Dermis microvascular lymphatic vessel endothelial cell (primary cell): ENCODE results near the gene INSR. TPM values are rescaled to one million over a fixed set of nuclear protein-coding genes. Genes with fewer than 3 reads are reported as not detected.
A peak's percentile ranks its signal among the peaks of the same experiment; 100 is the strongest.
"Not testable (repeated sequence)": the region's sequence is repeated elsewhere in the genome, so short reads cannot be mapped to it uniquely, and the experiment has no call there.

Experiments used
- DNase-seq, 2 donors: peaks; one replicate each; pipeline versions ENCODE4 v3.0.0 to v3.0.0-alpha.2; 2010; ENCODE audit warnings: low read depth in 2 of 2
- total RNA-seq: library from RNA; depleted of rRNA; stranded (reverse); fragments of >200 nt; gene quantifications from 2 replicates; pipeline ENCODE4 v1.2.1, GENCODE V29; 2014

INSR gene
- total RNA-seq: 38.3 and 65.6 TPM in 2 replicates

DNA sequence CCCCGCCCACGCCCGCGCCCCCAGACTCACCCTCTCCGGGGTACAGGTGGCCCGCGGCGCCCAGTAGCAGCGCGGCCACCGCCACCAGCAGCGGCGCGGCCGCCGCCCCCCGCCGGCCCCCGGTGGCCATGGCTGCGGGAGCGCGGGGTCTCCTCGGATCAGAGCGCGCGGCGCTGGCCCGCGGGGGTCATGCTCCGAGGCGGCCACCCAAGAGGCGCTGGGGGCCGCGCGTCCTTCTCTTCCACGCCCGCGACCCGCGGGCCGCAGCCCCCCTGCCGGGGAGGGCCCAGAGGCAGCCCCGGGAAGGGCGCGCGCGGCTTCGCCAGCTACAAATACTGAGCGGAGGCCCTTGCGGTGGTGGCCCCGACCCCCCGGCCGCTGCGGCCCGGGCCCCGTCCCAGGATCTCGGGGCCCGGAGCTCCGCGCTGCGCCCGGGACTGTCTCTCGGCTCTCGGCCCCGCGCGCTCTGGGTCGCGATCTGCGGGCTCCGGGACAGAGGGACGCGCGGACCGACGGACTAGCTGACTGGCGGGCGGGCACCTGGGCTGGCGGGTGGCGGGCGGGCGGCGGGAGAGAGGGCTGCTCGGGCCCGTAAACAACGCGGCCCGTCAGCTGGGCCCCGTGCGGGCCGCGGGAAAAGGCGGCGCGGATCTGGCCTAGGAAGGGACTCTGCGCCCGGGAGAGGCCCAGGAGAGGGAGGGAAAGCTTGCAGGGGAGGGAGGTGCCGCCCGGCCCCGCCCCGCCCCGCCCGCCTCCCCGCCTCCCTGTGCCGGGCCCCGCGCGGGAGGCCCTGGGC lies at the start of gene INSR:
INSR (minus strand) TSS at position 653 of the 796 bp plus-strand sequence; CDS start at position 130, 523 bp downstream.
- peak; percentile 76 to 92 for DNase-seq

- no peak for DNase-seq
These were observed 47.9 kb upstream of the INSR start for GRCh38 chr19:7342143-7342542.

DNA sequence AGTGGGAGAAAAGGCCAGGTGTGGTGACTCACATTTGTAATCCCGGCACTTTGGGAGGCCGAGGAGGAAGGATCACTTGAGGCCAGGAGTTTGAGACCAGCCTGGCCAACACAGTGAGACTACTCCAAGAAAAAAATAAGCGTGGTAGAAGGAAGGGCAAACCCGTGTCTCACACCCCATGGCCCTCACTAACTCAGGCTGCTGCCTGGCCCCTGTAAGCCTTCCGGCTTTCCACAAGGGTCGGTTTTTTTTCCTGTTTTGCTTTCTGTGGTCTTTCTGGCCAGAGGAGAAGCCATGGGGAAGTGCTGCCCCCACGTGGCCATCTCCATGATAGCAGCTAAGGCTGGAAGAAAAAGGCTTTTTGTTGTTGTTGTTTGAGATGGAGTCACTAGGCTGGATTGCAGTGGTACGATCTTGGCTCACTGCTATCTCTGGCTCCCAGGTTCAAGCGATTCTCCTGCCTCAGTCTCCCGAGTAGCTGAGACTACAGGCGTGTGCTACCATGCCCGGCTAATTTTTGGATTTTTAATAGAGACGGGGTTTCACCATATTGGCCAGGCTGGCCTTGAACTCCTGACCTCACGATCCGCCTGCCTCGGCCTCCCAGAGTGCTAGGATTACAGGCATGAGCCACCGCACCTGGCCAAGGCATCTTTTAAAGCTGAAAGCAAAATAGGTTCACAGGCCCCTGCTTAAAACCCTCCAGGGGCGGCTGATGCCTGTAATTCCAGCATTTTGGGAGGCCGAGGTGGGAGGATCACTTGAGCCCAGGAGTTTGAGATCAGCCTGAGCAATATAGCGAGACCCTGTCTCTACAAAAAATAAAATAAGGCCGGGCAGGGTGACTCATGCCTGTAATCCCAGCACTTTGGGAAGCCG lies 47.0 kb upstream of the INSR start:
- DNase-seq: peak; percentile 40 to 72

GRCh38 chr19:7337380-7338194 lies 43.4 kb upstream of the INSR start:
- no peak for DNase-seq

DNA sequence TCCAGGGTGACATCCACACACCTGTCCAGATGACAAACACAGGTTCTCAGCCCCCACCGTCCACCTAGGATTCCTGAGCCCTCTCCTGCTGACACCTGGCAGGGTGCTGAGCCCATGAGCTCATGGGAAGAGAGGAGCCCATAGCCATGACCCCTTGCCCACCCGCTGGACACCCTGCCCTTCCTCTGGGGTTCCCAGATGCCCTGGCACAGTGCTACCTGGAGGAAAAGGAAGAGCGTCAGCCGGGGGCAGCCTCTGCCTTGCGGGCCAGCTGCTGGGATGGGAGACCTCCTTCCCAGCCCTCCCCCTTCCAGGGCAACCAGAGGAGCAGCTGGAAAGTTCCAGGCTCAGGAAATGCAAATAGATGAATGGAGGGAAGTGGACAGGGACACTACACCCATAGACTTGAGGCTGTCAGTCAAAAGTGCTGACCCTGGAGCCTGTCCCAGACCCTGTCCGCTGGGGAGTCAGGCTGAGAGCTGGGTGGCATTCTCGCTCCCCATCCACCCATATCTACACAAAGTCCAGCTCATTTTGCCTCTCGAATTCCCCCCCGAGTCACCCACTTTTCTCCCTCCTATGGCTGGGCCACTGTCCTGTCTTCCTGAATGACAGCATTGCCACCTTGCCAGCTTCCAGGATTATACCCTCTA lies 42.2 kb upstream of the INSR start:
- DNase-seq: peak in 1 of 2 donors; percentile 48

- DNase-seq: peak; percentile 69 to 93
These were observed 39.2 kb upstream of the INSR start for GRCh38 chr19:7333198-7334118.

- no peak for DNase-seq
These were observed 37.2 kb upstream of the INSR start for GRCh38 chr19:7331446-7331845.

- no peak for DNase-seq
These were observed 34.4 kb upstream of the INSR start for GRCh38 chr19:7328647-7329046.

- no peak for DNase-seq
These were observed 33.6 kb upstream of the INSR start for GRCh38 chr19:7327802-7328201.

- DNase-seq: peak; percentile 10 to 45
These were observed 32.1 kb upstream of the INSR start for GRCh38 chr19:7326105-7326877.

DNA sequence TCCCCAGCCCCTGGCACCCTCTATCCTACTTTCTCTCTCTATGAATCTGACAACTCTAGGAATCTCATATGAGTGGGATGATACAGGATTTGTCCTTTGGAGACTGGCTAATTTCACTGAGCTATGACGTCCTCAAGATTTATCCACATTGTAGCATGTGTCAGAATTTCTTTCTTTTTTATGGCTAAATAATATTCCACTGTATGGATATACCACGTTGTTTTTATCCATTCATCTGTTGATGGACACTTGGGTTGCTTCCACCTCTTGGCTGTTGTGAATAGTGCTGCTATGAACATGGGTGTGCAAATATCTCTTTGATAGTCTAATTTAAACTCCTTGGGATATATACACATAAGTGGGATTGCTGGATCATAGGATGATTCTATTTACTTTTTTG lies 24.0 kb upstream of the INSR start:
- no peak for DNase-seq

GRCh38 chr19:7312816-7313215 lies 18.6 kb upstream of the INSR start:
- DNase-seq: no peak

- no peak for DNase-seq
These were observed 17.7 kb upstream of the INSR start for GRCh38 chr19:7311911-7312310.

- not testable (repeated sequence) for DNase-seq
These were observed 14.1 kb upstream of the INSR start for GRCh38 chr19:7308327-7308726.

- no peak for DNase-seq
These were observed 13.5 kb upstream of the INSR start for GRCh38 chr19:7307590-7308218.

GRCh38 chr19:7304200-7304599 lies 10.0 kb upstream of the INSR start:
- DNase-seq: no peak

DNA sequence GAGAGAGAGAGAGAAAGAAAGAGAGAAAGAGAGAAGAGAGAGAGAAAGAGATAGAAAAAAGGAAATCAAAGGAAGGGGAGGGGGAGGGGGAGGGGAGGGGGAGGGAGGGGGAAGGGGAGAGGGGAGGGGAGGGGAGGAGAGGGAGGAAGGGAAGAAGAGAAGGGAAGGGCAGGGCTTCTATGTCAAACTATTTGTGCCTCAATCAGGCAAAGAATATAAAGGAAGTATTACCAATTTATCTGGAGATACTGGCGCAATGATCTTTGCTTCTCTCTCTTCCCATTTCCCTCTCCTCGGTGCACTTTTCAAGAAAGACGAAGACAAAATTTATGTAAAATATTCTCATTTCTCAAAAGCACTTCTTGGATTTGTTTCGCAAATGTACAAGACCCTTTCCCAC lies 9.3 kb upstream of the INSR start:
- no peak for DNase-seq

DNA sequence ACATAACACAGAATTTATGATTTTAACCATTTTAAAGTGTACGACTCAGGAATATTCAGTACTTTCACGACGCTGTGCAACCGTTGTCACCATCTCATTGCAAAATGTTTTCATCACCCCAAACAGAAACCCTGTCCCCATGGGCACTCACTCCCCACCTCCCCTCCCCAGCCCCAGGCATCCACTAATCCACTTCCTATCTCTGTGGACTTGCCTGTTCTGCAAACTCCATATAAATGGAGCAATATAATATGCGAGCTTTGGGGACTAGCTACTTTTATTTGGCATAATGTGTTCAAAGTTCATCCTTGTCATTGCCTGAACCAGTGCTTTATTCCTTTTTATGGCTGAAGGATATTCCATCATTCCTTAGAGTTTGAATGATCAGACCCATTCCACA lies 7.3 kb upstream of the INSR start:
- DNase-seq: no peak

DNA sequence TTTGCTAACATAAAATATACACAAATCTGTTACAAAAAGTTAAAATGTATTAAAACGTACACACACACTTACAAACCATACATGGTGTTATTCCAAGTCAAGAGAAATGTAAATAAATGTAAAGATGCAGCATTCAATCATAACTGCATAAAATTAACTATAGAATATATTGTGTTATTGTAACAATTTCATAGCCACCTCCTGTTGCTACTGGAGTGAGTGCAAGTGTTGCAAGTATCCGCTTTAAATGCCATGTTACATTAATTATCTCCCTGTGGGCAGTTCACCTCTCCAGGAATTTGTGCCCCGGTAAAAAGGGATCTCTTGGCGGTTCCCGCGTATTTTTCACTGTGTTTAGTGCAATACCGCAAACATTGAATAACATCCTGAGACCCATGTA lies 3.5 kb upstream of the INSR start:
- no peak for DNase-seq
